K562 (cell line): Measurements from ENCODE around the gene MMP17. TPM values are rescaled to one million over a fixed set of nuclear protein-coding genes. Genes with fewer than 3 reads are reported as not detected.

ENCODE experiments used
- ATAC-seq: fragments of 200-7000 bp; cut with Tn5 transposase; 3 replicates; pipeline ENCODE4 v1.9.1; 2020; ENCODE audit warnings: moderate library complexity
- BruUV-seq: library from RNA; stranded (reverse); fragments of 400-500 nt; replicated peaks from 2 replicates; lab custom pipeline; 2021; lab: Mats Ljungman, UMichigan
- CTCF ChIA-PET: fragments of 300-600 bp; formaldehyde crosslinking; extraction: SDS; loops from one replicate; lab custom pipeline; 2021; ENCODE audit warnings: low intra/inter-chr PET ratio; lab: Yijun Ruan, JAX
- POLR2A ChIA-PET: fragments of 300-600, 350-650 bp; sonication (Branson Sonifier 250); formaldehyde crosslinking; extraction: SDS; loops from one replicate; lab custom pipeline; 2021; ENCODE audit warnings: antibody characterized with exemption, inconsistent platforms; lab: Yijun Ruan, JAX
- DNase-seq, 4 experiments: peaks; one replicate each; pipeline versions ENCODE4 v3.0.0 to v3.0.0-alpha.2; 2011 to 2018; ENCODE audit warnings: low spot score in 3 of 4, mixed read lengths in 3 of 4; ENCODE audit errors: extremely low read depth in 1 of 4
- FAIRE-seq: peaks from 2 replicates; lab custom pipeline; 2011; peaks lifted over from hg19 to GRCh38; lab: Jason Lieb, UNC
- H2AFZ ChIP-seq: 2 replicates; pipeline ENCODE4 v1.6.0; 2011; ENCODE audit warnings: low read depth, low read length, control low read depth, inconsistent platforms
- H3K27ac ChIP-seq: fragments of 200-600 bp; 3 replicates; pipeline ENCODE4 v1.8.0; 2011; ENCODE audit warnings: low read depth, mild to moderate bottlenecking, control low read depth, inconsistent platforms, low read length, moderate library complexity, mixed read lengths; ENCODE audit errors: extremely low read depth
- H3K27me3 ChIP-seq, 2 experiments: fragments of 300-600 bp in 1 of 2; 2 replicates in 1 of 2; 3 replicates in 1 of 2; pipeline versions ENCODE4 v1.6.0 to v1.8.0; 2011; ENCODE audit warnings: inconsistent platforms in 2 of 2, low read length in 2 of 2, mild to moderate bottlenecking in 1 of 2, mixed read lengths in 1 of 2, moderate library complexity in 1 of 2; ENCODE audit not compliant: control insufficient read depth in 2 of 2, insufficient read depth in 2 of 2
- H3K36me3 ChIP-seq: fragments of 300-600 bp; 3 replicates; pipeline ENCODE4 v1.8.0; 2011; ENCODE audit warnings: mild to moderate bottlenecking, low read length, inconsistent platforms; ENCODE audit not compliant: control insufficient read depth, insufficient read depth
- H3K4me1 ChIP-seq, 2 experiments: fragments of 200-600 bp in 1 of 2; replicated peaks in 1 of 2; 2 replicates in 1 of 2; 3 replicates in 1 of 2; pipeline versions ENCODE4 v1.5.1 to v1.8.0; 2011; ENCODE audit warnings: inconsistent platforms in 2 of 2, low read length in 2 of 2, mild to moderate bottlenecking in 1 of 2, mixed read lengths in 1 of 2, moderate library complexity in 1 of 2; ENCODE audit not compliant: control insufficient read depth in 2 of 2, insufficient read depth in 2 of 2
- H3K4me2 ChIP-seq: 2 replicates; pipeline ENCODE4 v1.6.1; 2011; ENCODE audit warnings: low read length, control low read depth, inconsistent platforms, mixed read lengths; ENCODE audit not compliant: insufficient read depth
- H3K4me3 ChIP-seq: fragments of 200-600 bp; sonication (generic), shearing (Covaris generic); 2 replicates; pipeline ENCODE4 v1.5.1; 2016; ENCODE audit warnings: control low read depth, inconsistent platforms
- H3K79me2 ChIP-seq: fragments of 200-600 bp; 3 replicates; pipeline ENCODE4 v1.8.0; 2011; ENCODE audit warnings: low read length, inconsistent platforms; ENCODE audit not compliant: control insufficient read depth, insufficient read depth
- H3K9ac ChIP-seq, 2 experiments: 2 replicates each; pipeline versions ENCODE4 v1.6.0 to v1.6.1; 2011; ENCODE audit warnings: low read depth in 2 of 2, low read length in 2 of 2, control low read depth in 1 of 2, inconsistent platforms in 1 of 2, mild to moderate bottlenecking in 1 of 2, mixed read lengths in 1 of 2; ENCODE audit not compliant: insufficient read depth in 1 of 2
- H3K9me1 ChIP-seq: one replicate; pipeline ENCODE4 v1.6.0; 2011; ENCODE audit warnings: inconsistent platforms, mild to moderate bottlenecking, low read length, moderate library complexity; ENCODE audit not compliant: control insufficient read depth, insufficient read depth
- H3K9me3 ChIP-seq: replicated peaks from 2 replicates; pipeline ENCODE4 v1.5.1; 2011; ENCODE audit warnings: low read depth, low read length, inconsistent platforms; ENCODE audit not compliant: control insufficient read depth, insufficient read depth
- H4K20me1 ChIP-seq: replicated peaks from 2 replicates; pipeline ENCODE4 v1.6.1; 2011; ENCODE audit warnings: low read length, inconsistent platforms, mixed read lengths; ENCODE audit not compliant: control insufficient read depth, insufficient read depth
- ATF6 ChIP-seq: sonication (generic); formaldehyde crosslinking; IDR thresholded peaks from 2 replicates; pipeline ENCODE4 v1.4.0; 2020; ENCODE audit warnings: mild to moderate bottlenecking, missing genetic modification reagents
- KAT2B ChIP-seq: IDR thresholded peaks from one replicate; pipeline ENCODE4 v1.6.1; 2012; ENCODE audit warnings: low read depth, mild to moderate bottlenecking, control low read depth, inconsistent platforms, low read length, moderate library complexity
- MECOM ChIP-seq: fragments of 250-450 bp; sonication (Bioruptor Pico); IDR thresholded peaks from 2 replicates; pipeline ENCODE4 v1.8.0; 2022; ENCODE audit warnings: inconsistent platforms
- RBM22 ChIP-seq: fragments of 200-400 bp; formaldehyde crosslinking; IDR thresholded peaks from 2 replicates; pipeline ENCODE4 v1.6.1; 2018; ENCODE audit warnings: low read length, low read depth; ENCODE audit not compliant: poor library complexity, severe bottlenecking
- SMAD1 ChIP-seq: fragments of 150-350 bp; IDR thresholded peaks from 2 replicates; pipeline ENCODE4 v1.6.1; 2014; ENCODE audit warnings: low read length, low read depth; ENCODE audit not compliant: partially characterized antibody
- SMAD4 ChIP-seq: fragments of 250-450 bp; sonication (Bioruptor Pico); conservative IDR thresholded peaks from 2 replicates; pipeline ENCODE4 v1.8.0; 2021; ENCODE audit warnings: inconsistent platforms, mild to moderate bottlenecking, moderate library complexity
- ZNF717 ChIP-seq: fragments of 250-450 bp; sonication (Bioruptor Pico); IDR thresholded peaks from 2 replicates; pipeline ENCODE4 v1.5.0; 2021
- ZNF77 ChIP-seq: fragments of 250-450 bp; sonication (Bioruptor Pico); IDR thresholded peaks from 2 replicates; pipeline ENCODE4 v1.5.0; 2020
- WGBS: fragments of 100-300 bp; shearing (Covaris generic); methylation state at CpG from one replicate; pipeline ENCODE4 v1.1.6; 2016; ENCODE audit warnings: low coverage, mixed read lengths; ENCODE audit not compliant: insufficient coverage; ENCODE audit errors: missing lambda C conversion rate; 5-methylcytosine and 5-hydroxymethylcytosine counted together
- in situ Hi-C: fragments of 300-500 bp; cut with MboI; formaldehyde crosslinking; loops from 4 replicates; pipeline ENCODE4 v1.15.0; 2018; ENCODE audit warnings: inconsistent platforms, mixed read lengths
- intact Hi-C: fragments of 100-400 bp; cut with micrococcal nuclease; formaldehyde crosslinking; loops from 2 replicates; pipeline ENCODE4 v1.14.2; 2022
- polyA plus RNA-seq, 8 experiments: library from polyadenylated mRNA; depleted of rRNA in 4 of 8; stranded (reverse) in 5 of 8; unstranded in 3 of 8; fragments of >200 nt; fragmentation: Nextera tagmentation in 2 of 8; fragmentation: Illumina TruSeq in 1 of 8; extraction: Ambion mirVana in 2 of 8; extraction: Trizol in 1 of 8; gene quantifications; 2 replicates each; pipeline versions ENCODE4 v1.2.1 to v1.2.3, GENCODE V29; 2011 to 2014; ENCODE audit warnings: inconsistent platforms in 1 of 8, missing spikeins in 1 of 8
- total RNA-seq, 7 experiments: library from RNA; depleted of rRNA in 6 of 7; stranded (reverse); fragments of >200 nt in 6 of 7; fragmentation: Illumina TruSeq in 2 of 7; extraction: Trizol in 2 of 7; gene quantifications; 2 replicates each; pipeline versions ENCODE4 v1.2.1 to v1.2.3, GENCODE V29; 2011 to 2021; ENCODE audit warnings: low replicate concordance in 1 of 7

MMP17 gene
- total and polyA plus RNA-seq, 9 of the 15 experiments (the other 6 are each of a cell fraction or from before 2014, with no cell fraction given) = 1.1 to 21.2 (median 17.1) TPM; not detected in 2

GRCh38 chr12:131797588-131797934, 30.6 kb upstream of the MMP17 start:
- in situ Hi-C loops (no loop called here), intact Hi-C loops (no loop called here)
- Histone ChIP-seq H3K79me2 (no peaks in the 10 kb centered on the region), H4K20me1 (0 out of 2 replicates have a peak, but pooled peaks cover under 1% of the 10 kb centered on the region), H3K36me3 (peaks cover 86% of the 10 kb centered on the region), H3K9me1 (peaks cover 4% of the 10 kb centered on the region), H2AFZ (no peak overlapping the region), H3K9me3 (no peaks in the 10 kb centered on the region), H3K27ac (no peak overlapping the region), H3K4me3 (no peak overlapping the region), H3K4me1 (peaks cover 0 to 4% of the 10 kb centered on the region in 2 experiments; a peak in 1 of 5 replicates), H3K9ac (no peak overlapping the region), H3K4me2 (no peak overlapping the region), H3K27me3 (no peaks in the 10 kb centered on the region)
- no peak for TF ChIP-seq SMAD4 (CRISPR knock-in tag)
- peak; percentile 32 for TF ChIP-seq RBM22
- no peak for TF ChIP-seq MECOM (CRISPR knock-in tag)
- no peak for TF ChIP-seq ATF6
- TF ChIP-seq SMAD1 = no peak
- TF ChIP-seq KAT2B = no peak
- TF ChIP-seq ZNF77 (CRISPR knock-in tag) = no peak
- TF ChIP-seq ZNF717 = no peak
- POLR2A ChIA-PET = no interaction called here
- no peak for ATAC-seq
- 98% methylated on average over 8 of the region's 10 CpGs for WGBS
- FAIRE-seq = no peak
- no peak for DNase-seq
- BruUV-seq = no TSS peak
- CTCF ChIA-PET = no interaction called here
